ENCODE data around the gene SEMA6D.

The SEMA6D gene, protein sequence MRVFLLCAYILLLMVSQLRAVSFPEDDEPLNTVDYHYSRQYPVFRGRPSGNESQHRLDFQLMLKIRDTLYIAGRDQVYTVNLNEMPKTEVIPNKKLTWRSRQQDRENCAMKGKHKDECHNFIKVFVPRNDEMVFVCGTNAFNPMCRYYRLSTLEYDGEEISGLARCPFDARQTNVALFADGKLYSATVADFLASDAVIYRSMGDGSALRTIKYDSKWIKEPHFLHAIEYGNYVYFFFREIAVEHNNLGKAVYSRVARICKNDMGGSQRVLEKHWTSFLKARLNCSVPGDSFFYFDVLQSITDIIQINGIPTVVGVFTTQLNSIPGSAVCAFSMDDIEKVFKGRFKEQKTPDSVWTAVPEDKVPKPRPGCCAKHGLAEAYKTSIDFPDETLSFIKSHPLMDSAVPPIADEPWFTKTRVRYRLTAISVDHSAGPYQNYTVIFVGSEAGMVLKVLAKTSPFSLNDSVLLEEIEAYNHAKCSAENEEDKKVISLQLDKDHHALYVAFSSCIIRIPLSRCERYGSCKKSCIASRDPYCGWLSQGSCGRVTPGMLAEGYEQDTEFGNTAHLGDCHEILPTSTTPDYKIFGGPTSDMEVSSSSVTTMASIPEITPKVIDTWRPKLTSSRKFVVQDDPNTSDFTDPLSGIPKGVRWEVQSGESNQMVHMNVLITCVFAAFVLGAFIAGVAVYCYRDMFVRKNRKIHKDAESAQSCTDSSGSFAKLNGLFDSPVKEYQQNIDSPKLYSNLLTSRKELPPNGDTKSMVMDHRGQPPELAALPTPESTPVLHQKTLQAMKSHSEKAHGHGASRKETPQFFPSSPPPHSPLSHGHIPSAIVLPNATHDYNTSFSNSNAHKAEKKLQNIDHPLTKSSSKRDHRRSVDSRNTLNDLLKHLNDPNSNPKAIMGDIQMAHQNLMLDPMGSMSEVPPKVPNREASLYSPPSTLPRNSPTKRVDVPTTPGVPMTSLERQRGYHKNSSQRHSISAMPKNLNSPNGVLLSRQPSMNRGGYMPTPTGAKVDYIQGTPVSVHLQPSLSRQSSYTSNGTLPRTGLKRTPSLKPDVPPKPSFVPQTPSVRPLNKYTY

GRCh38 chr15:47717036-47717612 lies at the start of gene SEMA6D:
Gene SEMA6D, plus strand, starts transcription at chr15:47717505. Its CDS starts 42,294 bp downstream, at chr15:47759799.
- DNase-seq = no peak

- DNase-seq = no peak
Measured at GRCh38 chr15:47669221-47669620, 48.1 kb upstream of the SEMA6D start.

GRCh38 chr15:47670365-47670764 lies 46.9 kb upstream of the SEMA6D start:
- no peak for DNase-seq

- no peak for DNase-seq
Measured at GRCh38 chr15:47673232-47673761, 44.0 kb upstream of the SEMA6D start.

- no peak for DNase-seq
Measured at GRCh38 chr15:47674586-47675232, 42.6 kb upstream of the SEMA6D start.

DNA sequence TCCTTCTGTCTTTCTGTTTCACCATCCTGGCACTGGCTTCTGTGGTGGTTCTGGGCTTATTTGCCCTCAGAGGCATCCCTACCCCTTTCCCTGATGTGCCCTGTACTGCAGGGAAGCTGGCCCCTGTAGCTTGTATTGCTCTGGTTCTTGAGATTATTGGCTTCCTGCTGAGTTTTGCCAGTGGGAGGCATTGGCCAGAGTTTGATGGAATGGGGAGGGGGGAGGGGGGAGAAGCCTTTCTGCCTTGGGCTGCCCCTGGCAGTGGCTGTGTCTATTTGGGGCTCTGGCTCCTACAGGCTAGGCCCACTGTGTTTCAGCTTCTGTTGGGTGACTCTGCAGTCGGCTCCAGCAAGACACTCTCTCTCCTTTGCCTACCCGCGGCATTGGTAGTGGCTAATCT lies 41.6 kb upstream of the SEMA6D start:
- no peak for DNase-seq

DNA sequence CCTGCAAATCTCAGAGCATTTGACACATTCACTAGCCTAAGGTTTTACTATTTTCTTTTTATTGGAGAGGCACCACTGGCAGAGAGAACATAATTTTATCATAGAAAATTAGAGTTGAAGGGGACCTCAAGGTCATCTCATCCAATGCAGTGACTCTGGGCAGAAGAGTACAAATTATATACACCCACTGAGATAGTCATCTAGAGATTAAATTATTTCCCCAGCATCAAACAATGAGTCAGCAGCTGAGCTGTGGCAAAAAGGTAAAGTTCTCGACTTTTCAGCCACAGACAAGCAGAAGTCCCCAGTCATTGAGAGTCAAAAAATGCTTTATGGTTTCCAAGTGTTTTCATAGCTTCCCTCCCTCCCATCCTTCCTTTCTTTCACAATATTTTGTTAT lies 39.3 kb upstream of the SEMA6D start:
- peak; percentile 11 for DNase-seq

GRCh38 chr15:47682661-47683060 lies 34.6 kb upstream of the SEMA6D start:
- no peak for DNase-seq

DNA sequence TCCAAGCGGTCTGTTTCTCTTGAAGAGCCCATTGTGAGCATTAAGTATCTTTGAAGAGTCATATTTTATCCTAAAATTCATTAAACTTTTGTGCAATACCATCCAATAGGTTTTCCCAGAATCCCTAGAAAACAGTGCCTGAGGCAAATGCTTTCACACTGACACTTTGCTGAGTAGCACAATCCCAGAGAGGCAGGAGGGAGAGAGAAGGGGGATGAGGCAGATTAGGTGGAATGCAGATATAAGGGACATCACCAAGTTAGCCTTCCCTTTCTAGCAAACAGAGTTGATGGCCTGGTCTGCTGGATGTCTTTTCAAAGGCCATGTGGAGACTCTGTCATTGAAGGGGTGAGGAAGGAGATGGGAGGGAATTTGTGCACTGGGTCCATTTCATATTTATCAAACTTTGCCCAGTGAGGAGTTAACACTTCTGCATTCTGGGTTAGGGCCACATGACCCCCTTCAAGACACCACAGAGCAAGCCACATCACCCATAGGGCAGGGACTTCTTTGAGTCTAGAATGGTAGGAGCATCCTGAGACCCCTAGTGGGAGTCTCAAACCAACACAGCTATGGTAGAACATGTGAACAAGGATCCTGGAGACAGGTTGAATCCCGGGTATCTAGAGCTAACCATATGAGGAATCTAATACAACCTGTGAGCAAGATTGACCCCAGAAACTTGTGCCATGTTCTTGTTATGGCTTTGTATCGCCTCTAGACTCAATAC lies 32.0 kb upstream of the SEMA6D start:
- no peak for DNase-seq

DNA sequence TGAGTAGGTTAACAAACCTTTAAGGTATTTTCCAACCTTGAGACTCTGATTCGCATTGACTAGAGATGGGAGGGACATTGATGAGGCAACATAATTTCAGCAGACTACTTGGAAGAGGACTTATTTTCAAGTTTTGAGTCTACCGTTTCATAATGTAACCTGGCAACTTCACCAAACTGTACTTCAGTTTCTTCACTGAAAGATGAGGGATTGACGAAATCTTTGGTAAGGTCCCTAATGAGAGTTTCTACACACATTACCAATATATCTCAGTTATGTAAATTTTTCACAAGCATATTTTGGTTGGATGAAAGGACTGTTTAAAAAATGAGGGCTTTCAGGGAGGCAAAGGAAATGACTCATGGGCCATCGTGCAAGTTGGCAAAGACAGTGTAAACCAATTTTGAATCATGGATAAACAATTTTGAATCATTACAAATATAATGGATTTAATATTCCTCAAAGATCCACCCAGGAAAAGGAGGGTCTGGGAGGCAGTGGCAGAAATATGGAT lies 28.7 kb upstream of the SEMA6D start:
- no peak for DNase-seq

- no peak for DNase-seq
Measured at GRCh38 chr15:47689660-47690059, 27.6 kb upstream of the SEMA6D start.

- DNase-seq = no peak
Measured at GRCh38 chr15:47691882-47692281, 25.4 kb upstream of the SEMA6D start.

DNA sequence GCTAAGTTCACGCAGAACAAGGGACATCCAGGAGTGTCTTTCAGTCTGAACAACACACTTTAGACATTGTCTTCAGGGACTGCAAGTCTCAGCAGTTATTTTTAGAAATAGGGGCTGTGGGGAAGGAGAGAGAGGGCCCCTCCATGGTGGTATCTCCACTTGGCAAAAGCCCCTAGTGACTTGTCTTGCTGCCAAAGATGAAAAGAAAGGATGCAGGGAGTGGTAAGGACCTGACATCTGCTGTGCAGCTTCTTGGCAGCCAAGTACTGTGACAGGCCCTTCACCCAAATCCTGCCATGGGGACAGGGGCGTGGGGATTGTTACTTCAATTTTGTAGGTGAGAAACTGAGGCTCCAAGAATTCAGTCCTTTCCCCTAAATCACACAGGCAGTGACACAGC lies 21.0 kb upstream of the SEMA6D start:
- no peak for DNase-seq

- no peak for DNase-seq
Measured at GRCh38 chr15:47705281-47705997, 11.9 kb upstream of the SEMA6D start.

DNA sequence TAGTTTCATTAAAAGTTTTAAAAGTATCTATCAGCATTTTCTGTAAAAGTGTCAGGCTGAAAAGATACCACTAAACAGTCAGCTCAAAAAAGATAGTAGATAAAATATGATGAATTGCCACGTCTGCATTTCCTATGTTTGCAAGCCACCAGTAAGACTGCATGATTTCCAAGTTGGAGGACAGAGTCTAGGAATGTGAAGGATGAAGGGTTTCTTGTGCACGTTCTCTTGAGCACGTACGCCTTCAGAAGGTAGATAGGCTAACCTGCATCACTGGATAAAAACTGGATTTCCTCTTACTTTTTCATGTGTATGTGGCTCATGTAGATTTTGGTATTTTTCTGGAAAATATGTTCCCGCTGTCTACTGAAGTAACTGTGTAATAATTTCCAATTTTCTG lies 9.9 kb upstream of the SEMA6D start:
- DNase-seq = no peak

DNA sequence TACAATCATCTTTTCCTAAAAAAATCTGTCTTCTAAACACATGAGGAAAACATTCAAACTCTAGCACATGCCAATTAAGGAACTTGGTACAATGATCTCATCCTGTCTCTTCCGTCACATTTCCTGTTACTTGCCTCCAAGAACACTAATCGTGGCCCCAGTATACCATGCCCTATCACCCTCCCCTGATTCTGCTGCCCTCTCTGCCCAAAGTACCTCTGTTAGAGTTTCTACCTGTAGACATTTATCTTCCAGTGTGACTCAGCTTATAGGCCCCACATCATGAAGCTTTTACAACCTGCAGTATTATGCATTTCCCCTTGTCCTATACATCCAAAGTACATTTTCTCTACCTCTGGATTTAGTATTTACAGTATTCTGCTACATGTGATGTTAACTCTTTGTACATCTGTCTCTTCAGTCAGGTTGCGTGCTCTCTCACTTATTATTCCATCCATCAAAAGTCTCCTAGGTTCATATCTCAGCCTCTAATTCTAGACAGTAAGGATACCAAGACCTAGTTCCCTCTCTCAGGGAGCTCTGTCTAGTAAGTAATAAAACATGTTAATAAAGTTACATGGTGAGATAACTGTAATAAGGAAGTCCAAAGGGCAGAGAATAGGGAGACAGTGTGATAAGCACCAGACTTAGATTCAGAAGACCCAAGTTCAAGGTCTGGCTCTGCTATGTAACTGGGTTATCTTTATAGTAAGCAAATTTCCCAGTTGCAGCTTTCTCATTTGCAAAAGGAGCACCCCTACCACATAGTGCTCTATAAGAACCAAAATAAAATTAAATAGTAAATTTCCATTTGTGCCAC lies 8.9 kb upstream of the SEMA6D start:
- no peak for DNase-seq

- DNase-seq = peak; percentile 49
Measured at GRCh38 chr15:47711655-47712054, 5.7 kb upstream of the SEMA6D start.

DNA sequence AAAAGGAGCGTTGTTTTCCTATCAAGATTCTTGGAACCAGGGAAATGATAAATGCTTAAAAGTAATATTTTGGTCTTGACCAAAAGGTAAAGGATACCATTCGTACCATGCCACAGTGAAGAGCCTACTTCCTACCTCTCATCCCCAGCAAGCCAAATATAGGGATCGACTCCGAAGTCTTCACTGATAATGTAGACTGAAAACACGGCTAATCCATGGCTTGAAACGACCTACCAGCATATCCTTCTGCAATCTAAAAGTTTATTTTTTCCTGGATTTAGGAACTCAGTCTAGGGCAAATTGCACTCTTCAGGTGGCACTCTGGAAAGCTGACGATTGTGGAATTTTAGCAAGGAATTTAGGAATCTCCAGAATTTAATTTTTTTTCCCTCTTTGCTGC lies 1.9 kb upstream of the SEMA6D start:
- DNase-seq = no peak

- DNase-seq = no peak
Measured at GRCh38 chr15:47715856-47716445, 1.4 kb upstream of the SEMA6D start.

Data from hematopoietic multipotent progenitor cell treated with erythropoietin and hydrocortisone succinate and interleukin-3 and kit ligand, for 6 days (in vitro differentiated cells).